GM23338 (cell line): ENCODE results near the gene PPM1J. TPM values are rescaled to one million over a fixed set of nuclear protein-coding genes. Genes with fewer than 3 reads are reported as not detected.

Experiments used
- ATAC-seq: fragments of 200-7000 bp; cut with Tn5 transposase; 3 replicates; pipeline ENCODE4 v1.9.1; 2020
- DNase-seq: peaks from one replicate; pipeline ENCODE4 v3.0.0-alpha.2; 2015; ENCODE audit warnings: low spot score
- H2AFZ ChIP-seq: fragments of 200-600 bp; sonication (generic); 2 replicates; pipeline ENCODE4 v1.8.0; 2016; ENCODE audit warnings: antibody characterized with exemption, mild to moderate bottlenecking, moderate library complexity
- H3F3A ChIP-seq: fragments of 200-600 bp; sonication (generic); replicated peaks from 2 replicates; pipeline ENCODE4 v1.8.0; 2017; ENCODE audit warnings: antibody characterized with exemption, mixed run types, low read depth
- H3K27ac ChIP-seq: fragments of 200-600 bp; sonication (generic); 2 replicates; pipeline ENCODE4 v1.6.1; 2016; ENCODE audit warnings: low read depth
- H3K27me3 ChIP-seq: fragments of 200-600 bp; sonication (generic); 2 replicates; pipeline ENCODE4 v1.8.0; 2016; ENCODE audit warnings: mild to moderate bottlenecking, mixed run types, moderate library complexity; ENCODE audit not compliant: insufficient read depth
- H3K36me3 ChIP-seq: fragments of 200-600 bp; sonication (generic); 2 replicates; pipeline ENCODE4 v1.8.0; 2016; ENCODE audit warnings: mild to moderate bottlenecking; ENCODE audit not compliant: insufficient read depth
- H3K4me1 ChIP-seq: fragments of 200-600 bp; sonication (generic); 2 replicates; pipeline ENCODE4 v1.8.0; 2016; ENCODE audit warnings: mild to moderate bottlenecking, moderate library complexity; ENCODE audit not compliant: insufficient read depth
- H3K4me2 ChIP-seq: fragments of 200-600 bp; sonication (generic); 2 replicates; pipeline ENCODE4 v1.7.1; 2017; ENCODE audit warnings: mixed run types
- H3K4me3 ChIP-seq: fragments of 200-600 bp; sonication (generic); 2 replicates; pipeline ENCODE4 v1.6.1; 2016; ENCODE audit warnings: mixed run types
- H3K79me2 ChIP-seq: fragments of 200-600 bp; sonication (generic); replicated peaks from 2 replicates; pipeline ENCODE4 v1.8.0; 2017; ENCODE audit warnings: mild to moderate bottlenecking; ENCODE audit not compliant: insufficient read depth
- H3K9me2 ChIP-seq: fragments of 200-600 bp; sonication (generic); 2 replicates; pipeline ENCODE4 v1.8.0; 2017; ENCODE audit not compliant: insufficient read depth
- H4K20me1 ChIP-seq: fragments of 200-600 bp; sonication (generic); replicated peaks from 2 replicates; pipeline ENCODE4 v1.8.0; 2017; ENCODE audit warnings: mild to moderate bottlenecking; ENCODE audit not compliant: insufficient read depth
- H3K27ac Mint-ChIP-seq: 2 replicates; pipeline ENCODE4 v1.8.0; 2020; ENCODE audit warnings: inconsistent platforms, mild to moderate bottlenecking, moderate library complexity, mixed read lengths
- H3K27me3 Mint-ChIP-seq: 3 replicates; pipeline ENCODE4 v1.8.0; 2022; ENCODE audit warnings: low read depth, mild to moderate bottlenecking, moderate library complexity, mixed read lengths, inconsistent platforms; ENCODE audit not compliant: insufficient read depth, poor library complexity
- H3K36me3 Mint-ChIP-seq: 3 replicates; pipeline ENCODE4 v1.8.0; 2021; ENCODE audit warnings: low read depth, mild to moderate bottlenecking, inconsistent platforms, moderate library complexity, mixed read lengths
- H3K4me1 Mint-ChIP-seq: 3 replicates; pipeline ENCODE4 v1.8.0; 2020; ENCODE audit warnings: mild to moderate bottlenecking, inconsistent platforms, mixed read lengths
- H3K4me3 Mint-ChIP-seq: 3 replicates; pipeline ENCODE4 v1.8.0; 2021; ENCODE audit warnings: moderate library complexity, mild to moderate bottlenecking, inconsistent platforms, mixed read lengths
- H3K9me3 Mint-ChIP-seq: 3 replicates; pipeline ENCODE4 v1.8.0; 2020; ENCODE audit warnings: moderate library complexity, mild to moderate bottlenecking, inconsistent platforms, mixed read lengths
- EZH2 ChIP-seq: fragments of 200-600 bp; sonication (generic); IDR thresholded peaks from one replicate; pipeline ENCODE4 v1.8.0; 2017; ENCODE audit warnings: antibody characterized with exemption, mild to moderate bottlenecking, low read depth; ENCODE audit not compliant: unreplicated experiment
- EZH2phosphoT487 ChIP-seq: fragments of 200-600 bp; sonication (generic); IDR thresholded peaks from one replicate; pipeline ENCODE4 v1.8.1; 2018; ENCODE audit warnings: antibody characterized with exemption; ENCODE audit not compliant: unreplicated experiment
- POLR2AphosphoS5 ChIP-seq: IDR thresholded peaks from 2 replicates; pipeline ENCODE4 v1.6.1; 2016; ENCODE audit warnings: antibody characterized with exemption, low read depth
- ZNF114 ChIP-seq: fragments of 250-450 bp; sonication (Bioruptor Pico); IDR thresholded peaks from 2 replicates; pipeline ENCODE4 v1.5.0; 2020; ENCODE audit warnings: mild to moderate bottlenecking, moderate library complexity
- polyA plus RNA-seq: library from polyadenylated mRNA; unstranded; fragments of >200 nt; fragmentation: Nextera tagmentation; extraction: Ambion mirVana; gene quantifications from 2 replicates; pipeline ENCODE4 v1.2.1, GENCODE V29; 2016
- total RNA-seq: library from RNA; depleted of rRNA; stranded (reverse); fragments of >200 nt; shearing (Covaris generic); gene quantifications from 2 replicates; pipeline ENCODE4 v1.2.3, GENCODE V29; 2014
- TF ChIP-seq, protein P1 (sequence below): fragments of 250-450 bp; sonication (Bioruptor Pico); IDR thresholded peaks from 2 replicates; pipeline ENCODE4 v1.5.0; 2020; ENCODE audit warnings: mild to moderate bottlenecking, moderate library complexity
- TF ChIP-seq, protein P2 (sequence below): IDR thresholded peaks from one replicate; pipeline ENCODE4 v1.6.1; 2018; ENCODE audit warnings: antibody characterized with exemption; ENCODE audit not compliant: unreplicated experiment
- TF ChIP-seq, protein P3 (sequence below), 2 experiments: fragments of 200-600 bp in 1 of 2; sonication (generic) in 1 of 2; conservative IDR thresholded peaks; 2 replicates each; pipeline versions ENCODE4 v1.5.1 to v1.6.1; 2016 to 2017; ENCODE audit warnings: antibody characterized with exemption in 2 of 2, low read depth in 2 of 2, mild to moderate bottlenecking in 2 of 2, moderate library complexity in 1 of 2

The PPM1J gene
- total and polyA plus RNA-seq, 2 experiments from 2014 or later = 19.0 to 22.4 TPM

DNA sequence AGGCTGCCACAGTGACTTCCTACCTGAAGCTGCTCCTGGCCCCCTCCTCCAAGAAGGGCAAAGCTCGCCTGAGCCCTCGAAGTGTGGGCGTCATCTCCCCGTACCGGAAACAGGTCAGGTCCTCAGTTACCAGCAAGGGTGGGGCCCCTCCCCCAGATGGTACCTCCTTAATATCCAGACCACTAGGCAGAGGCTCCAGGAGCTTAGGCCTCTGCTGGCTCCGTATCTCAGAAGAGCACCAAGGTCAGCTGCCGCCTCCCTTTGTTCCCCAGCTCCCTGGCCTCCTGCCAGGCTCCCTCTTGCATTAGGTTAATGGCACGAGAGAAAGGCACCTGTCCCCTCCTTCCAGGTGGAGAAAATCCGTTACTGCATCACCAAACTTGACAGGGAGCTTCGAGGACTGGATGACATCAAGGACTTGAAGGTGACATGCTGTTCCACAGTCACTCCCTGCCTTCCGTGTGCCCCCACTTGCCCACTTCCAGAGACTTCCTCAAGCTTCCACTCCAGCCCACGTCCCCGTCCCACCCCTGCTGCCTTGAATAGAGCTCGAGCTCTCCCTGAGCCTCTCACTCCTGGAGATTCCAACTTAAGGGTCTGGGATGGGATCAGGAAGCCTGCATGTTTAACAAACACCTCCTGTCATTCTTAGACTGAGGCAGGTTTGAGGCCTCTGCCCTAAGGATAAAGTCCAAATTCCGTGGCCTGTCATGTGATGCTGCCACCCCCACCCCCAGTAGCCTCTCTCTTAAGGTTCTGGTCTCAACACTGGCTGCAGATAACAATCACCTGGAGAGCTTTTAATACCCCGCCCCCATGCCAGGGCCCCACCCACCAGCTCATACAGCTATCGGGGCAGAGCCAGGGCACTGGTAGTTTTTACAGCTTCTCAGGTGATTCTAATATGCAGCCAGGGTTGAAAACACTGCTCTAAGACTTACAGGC is 16.5 kb downstream of the PPM1J start:
- H2AFZ ChIP-seq = no peak overlapping the region
- Mint-ChIP-seq H3K4me3 (no peak overlapping the region), H3K4me1 (peaks cover 59% of the 10 kb centered on the region), H3K9me3 (no peaks in the 10 kb centered on the region), H3K36me3 (peaks cover 71% of the 10 kb centered on the region), H3K27ac (no peak overlapping the region), H3K27me3 (peaks cover 39% of the 10 kb centered on the region)
- 0 out of 2 replicates have a peak, but pooled peaks cover 3% of the 10 kb centered on the region for H3F3A ChIP-seq
- DNase-seq = no peak
- H3K4me3 ChIP-seq = no peak overlapping the region
- no peaks in the 10 kb centered on the region for H3K79me2 ChIP-seq
- peaks cover 45% of the 10 kb centered on the region for H3K4me1 ChIP-seq
- H3K4me2 ChIP-seq = no peak overlapping the region
- ATAC-seq = peak; percentile 7
- H3K9me2 ChIP-seq = no peaks in the 10 kb centered on the region
- H3K27ac ChIP-seq = no peak overlapping the region
- H3K36me3 ChIP-seq = peaks cover 4% of the 10 kb centered on the region; the same call in 1 of the 2 replicates
- H3K27me3 ChIP-seq = peaks cover 20% of the 10 kb centered on the region
- peaks cover 16% of the 10 kb centered on the region; the same call in 1 of the 2 replicates for H4K20me1 ChIP-seq
- no peak for TF ChIP-seq POLR2AphosphoS5
- no peak for TF ChIP-seq EZH2
- TF ChIP-seq, protein P1, sequence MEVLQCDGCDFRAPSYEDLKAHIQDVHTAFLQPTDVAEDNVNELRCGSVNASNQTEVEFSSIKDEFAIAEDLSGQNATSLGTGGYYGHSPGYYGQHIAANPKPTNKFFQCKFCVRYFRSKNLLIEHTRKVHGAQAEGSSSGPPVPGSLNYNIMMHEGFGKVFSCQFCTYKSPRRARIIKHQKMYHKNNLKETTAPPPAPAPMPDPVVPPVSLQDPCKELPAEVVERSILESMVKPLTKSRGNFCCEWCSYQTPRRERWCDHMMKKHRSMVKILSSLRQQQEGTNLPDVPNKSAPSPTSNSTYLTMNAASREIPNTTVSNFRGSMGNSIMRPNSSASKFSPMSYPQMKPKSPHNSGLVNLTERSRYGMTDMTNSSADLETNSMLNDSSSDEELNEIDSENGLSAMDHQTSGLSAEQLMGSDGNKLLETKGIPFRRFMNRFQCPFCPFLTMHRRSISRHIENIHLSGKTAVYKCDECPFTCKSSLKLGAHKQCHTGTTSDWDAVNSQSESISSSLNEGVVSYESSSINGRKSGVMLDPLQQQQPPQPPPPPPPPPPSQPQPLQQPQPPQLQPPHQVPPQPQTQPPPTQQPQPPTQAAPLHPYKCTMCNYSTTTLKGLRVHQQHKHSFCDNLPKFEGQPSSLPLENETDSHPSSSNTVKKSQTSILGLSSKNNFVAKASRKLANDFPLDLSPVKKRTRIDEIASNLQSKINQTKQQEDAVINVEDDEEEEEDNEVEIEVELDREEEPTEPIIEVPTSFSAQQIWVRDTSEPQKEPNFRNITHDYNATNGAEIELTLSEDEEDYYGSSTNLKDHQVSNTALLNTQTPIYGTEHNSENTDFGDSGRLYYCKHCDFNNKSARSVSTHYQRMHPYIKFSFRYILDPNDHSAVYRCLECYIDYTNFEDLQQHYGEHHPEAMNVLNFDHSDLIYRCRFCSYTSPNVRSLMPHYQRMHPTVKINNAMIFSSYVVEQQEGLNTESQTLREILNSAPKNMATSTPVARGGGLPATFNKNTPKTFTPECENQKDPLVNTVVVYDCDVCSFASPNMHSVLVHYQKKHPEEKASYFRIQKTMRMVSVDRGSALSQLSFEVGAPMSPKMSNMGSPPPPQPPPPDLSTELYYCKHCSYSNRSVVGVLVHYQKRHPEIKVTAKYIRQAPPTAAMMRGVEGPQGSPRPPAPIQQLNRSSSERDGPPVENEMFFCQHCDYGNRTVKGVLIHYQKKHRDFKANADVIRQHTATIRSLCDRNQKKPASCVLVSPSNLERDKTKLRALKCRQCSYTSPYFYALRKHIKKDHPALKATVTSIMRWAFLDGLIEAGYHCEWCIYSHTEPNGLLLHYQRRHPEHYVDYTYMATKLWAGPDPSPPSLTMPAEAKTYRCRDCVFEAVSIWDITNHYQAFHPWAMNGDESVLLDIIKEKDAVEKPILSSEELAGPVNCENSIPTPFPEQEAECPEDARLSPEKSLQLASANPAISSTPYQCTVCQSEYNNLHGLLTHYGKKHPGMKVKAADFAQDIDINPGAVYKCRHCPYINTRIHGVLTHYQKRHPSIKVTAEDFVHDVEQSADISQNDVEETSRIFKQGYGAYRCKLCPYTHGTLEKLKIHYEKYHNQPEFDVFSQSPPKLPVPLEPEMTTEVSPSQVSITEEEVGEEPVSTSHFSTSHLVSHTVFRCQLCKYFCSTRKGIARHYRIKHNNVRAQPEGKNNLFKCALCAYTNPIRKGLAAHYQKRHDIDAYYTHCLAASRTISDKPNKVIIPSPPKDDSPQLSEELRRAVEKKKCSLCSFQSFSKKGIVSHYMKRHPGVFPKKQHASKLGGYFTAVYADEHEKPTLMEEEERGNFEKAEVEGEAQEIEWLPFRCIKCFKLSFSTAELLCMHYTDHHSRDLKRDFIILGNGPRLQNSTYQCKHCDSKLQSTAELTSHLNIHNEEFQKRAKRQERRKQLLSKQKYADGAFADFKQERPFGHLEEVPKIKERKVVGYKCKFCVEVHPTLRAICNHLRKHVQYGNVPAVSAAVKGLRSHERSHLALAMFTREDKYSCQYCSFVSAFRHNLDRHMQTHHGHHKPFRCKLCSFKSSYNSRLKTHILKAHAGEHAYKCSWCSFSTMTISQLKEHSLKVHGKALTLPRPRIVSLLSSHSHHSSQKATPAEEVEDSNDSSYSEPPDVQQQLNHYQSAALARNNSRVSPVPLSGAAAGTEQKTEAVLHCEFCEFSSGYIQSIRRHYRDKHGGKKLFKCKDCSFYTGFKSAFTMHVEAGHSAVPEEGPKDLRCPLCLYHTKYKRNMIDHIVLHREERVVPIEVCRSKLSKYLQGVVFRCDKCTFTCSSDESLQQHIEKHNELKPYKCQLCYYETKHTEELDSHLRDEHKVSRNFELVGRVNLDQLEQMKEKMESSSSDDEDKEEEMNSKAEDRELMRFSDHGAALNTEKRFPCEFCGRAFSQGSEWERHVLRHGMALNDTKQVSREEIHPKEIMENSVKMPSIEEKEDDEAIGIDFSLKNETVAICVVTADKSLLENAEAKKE (CRISPR knock-in tag) = no peak
- TF ChIP-seq, protein P2, sequence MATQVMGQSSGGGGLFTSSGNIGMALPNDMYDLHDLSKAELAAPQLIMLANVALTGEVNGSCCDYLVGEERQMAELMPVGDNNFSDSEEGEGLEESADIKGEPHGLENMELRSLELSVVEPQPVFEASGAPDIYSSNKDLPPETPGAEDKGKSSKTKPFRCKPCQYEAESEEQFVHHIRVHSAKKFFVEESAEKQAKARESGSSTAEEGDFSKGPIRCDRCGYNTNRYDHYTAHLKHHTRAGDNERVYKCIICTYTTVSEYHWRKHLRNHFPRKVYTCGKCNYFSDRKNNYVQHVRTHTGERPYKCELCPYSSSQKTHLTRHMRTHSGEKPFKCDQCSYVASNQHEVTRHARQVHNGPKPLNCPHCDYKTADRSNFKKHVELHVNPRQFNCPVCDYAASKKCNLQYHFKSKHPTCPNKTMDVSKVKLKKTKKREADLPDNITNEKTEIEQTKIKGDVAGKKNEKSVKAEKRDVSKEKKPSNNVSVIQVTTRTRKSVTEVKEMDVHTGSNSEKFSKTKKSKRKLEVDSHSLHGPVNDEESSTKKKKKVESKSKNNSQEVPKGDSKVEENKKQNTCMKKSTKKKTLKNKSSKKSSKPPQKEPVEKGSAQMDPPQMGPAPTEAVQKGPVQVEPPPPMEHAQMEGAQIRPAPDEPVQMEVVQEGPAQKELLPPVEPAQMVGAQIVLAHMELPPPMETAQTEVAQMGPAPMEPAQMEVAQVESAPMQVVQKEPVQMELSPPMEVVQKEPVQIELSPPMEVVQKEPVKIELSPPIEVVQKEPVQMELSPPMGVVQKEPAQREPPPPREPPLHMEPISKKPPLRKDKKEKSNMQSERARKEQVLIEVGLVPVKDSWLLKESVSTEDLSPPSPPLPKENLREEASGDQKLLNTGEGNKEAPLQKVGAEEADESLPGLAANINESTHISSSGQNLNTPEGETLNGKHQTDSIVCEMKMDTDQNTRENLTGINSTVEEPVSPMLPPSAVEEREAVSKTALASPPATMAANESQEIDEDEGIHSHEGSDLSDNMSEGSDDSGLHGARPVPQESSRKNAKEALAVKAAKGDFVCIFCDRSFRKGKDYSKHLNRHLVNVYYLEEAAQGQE = no peak
- TF ChIP-seq ZNF114 = no peak
- TF ChIP-seq, protein P3, sequence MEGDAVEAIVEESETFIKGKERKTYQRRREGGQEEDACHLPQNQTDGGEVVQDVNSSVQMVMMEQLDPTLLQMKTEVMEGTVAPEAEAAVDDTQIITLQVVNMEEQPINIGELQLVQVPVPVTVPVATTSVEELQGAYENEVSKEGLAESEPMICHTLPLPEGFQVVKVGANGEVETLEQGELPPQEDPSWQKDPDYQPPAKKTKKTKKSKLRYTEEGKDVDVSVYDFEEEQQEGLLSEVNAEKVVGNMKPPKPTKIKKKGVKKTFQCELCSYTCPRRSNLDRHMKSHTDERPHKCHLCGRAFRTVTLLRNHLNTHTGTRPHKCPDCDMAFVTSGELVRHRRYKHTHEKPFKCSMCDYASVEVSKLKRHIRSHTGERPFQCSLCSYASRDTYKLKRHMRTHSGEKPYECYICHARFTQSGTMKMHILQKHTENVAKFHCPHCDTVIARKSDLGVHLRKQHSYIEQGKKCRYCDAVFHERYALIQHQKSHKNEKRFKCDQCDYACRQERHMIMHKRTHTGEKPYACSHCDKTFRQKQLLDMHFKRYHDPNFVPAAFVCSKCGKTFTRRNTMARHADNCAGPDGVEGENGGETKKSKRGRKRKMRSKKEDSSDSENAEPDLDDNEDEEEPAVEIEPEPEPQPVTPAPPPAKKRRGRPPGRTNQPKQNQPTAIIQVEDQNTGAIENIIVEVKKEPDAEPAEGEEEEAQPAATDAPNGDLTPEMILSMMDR (conservative IDR thresholded peaks at IDR 0.05; ENCODE audit: low read depth in 2 of 2) = no peak
- TF ChIP-seq EZH2phosphoT487 = no peak
